Stomach (tissue), 9 donors: Measurements from ENCODE around the gene PCNT. TPM values are rescaled to one million over a fixed set of nuclear protein-coding genes. Genes with fewer than 3 reads are reported as not detected.

Experiments used
- DNase-seq, 2 donors: peaks; one replicate each; pipeline versions ENCODE4 v3.0.0 to v3.0.0-alpha.2; 2013 to 2019
- H3K27ac ChIP-seq, 5 donors: fragments of 200-600 bp in 4 of 5; sonication (generic) in 4 of 5; one replicate each; pipeline ENCODE4 v1.5.1; 2013 to 2019; ENCODE audit warnings: mild to moderate bottlenecking in 1 of 5, moderate library complexity in 1 of 5
- H3K27me3 ChIP-seq, 3 donors: fragments of 200-600 bp; sonication (generic); one replicate each; pipeline ENCODE4 v1.5.1; 2017 to 2019; ENCODE audit warnings: mixed run types in 1 of 3
- H3K36me3 ChIP-seq, 4 donors: fragments of 200-600 bp; sonication (generic); 1 replicate in 3 of 4; 2 replicates in 1 of 4; pipeline ENCODE4 v1.5.1; 2016 to 2019
- H3K4me1 ChIP-seq, 4 donors: fragments of 200-600 bp; sonication (generic); one replicate each; pipeline ENCODE4 v1.5.1; 2016 to 2019
- H3K4me3 ChIP-seq, 4 donors: fragments of 200-600 bp; sonication (generic) in 3 of 4; one replicate each; pipeline ENCODE4 v1.5.1; 2016 to 2019; ENCODE audit warnings: mild to moderate bottlenecking in 1 of 4
- H3K9me3 ChIP-seq, 4 donors: fragments of 200-600 bp; sonication (generic); one replicate each; pipeline ENCODE4 v1.5.1; 2016 to 2019
- EP300 ChIP-seq: sonication (generic); formaldehyde crosslinking; IDR thresholded peaks from one replicate; pipeline ENCODE4 v1.6.1; 2017; ENCODE audit warnings: antibody characterized with exemption
- POLR2A ChIP-seq, 4 donors: fragments of 450-650 bp; IDR thresholded peaks; one replicate each; pipeline ENCODE4 v1.6.1; 2016; ENCODE audit warnings: antibody characterized with exemption in 4 of 4, control low read depth in 2 of 4, mild to moderate bottlenecking in 1 of 4, moderate library complexity in 1 of 4
- POLR2AphosphoS5 ChIP-seq, 3 donors: sonication (generic); formaldehyde crosslinking; IDR thresholded peaks; one replicate each; pipeline ENCODE4 v1.6.1; 2016; ENCODE audit warnings: antibody characterized with exemption in 3 of 3
- WGBS, 5 donors: extraction: QIAGEN DNeasy Blood & Tissue Kit in 3 of 5; methylation state at CpG; one replicate each; pipeline versions ENCODE4 v1.1.5 to v1.1.7; 2013 to 2018; 5-methylcytosine and 5-hydroxymethylcytosine counted together
- intact Hi-C: fragments of 100-400 bp; cut with DNase I; formaldehyde crosslinking; loops from one replicate; pipeline ENCODE4 v1.15.1; 2023; ENCODE audit warnings: low total_unique reads
- polyA plus RNA-seq, 3 donors: library from polyadenylated mRNA; stranded (reverse); fragments of 200-250 nt; gene quantifications; one replicate each; pipeline ENCODE4 v1.2.3, GENCODE V29; 2013
- total RNA-seq, 5 donors: library from RNA; depleted of rRNA; stranded (reverse); fragments of >200 nt; gene quantifications; one replicate each; pipeline versions ENCODE4 v1.1.0 to v1.2.3, GENCODE V29; 2014 to 2016
- TF ChIP-seq, protein P1 (sequence below), 7 experiments: fragments of 450-650 bp in 4 of 7; fragments of 200-600 bp in 3 of 7; sonication (generic) in 3 of 7; IDR thresholded peaks; one replicate each; pipeline ENCODE4 v1.5.1; 2016 to 2019; ENCODE audit warnings: antibody characterized with exemption in 7 of 7, control low read depth in 2 of 7, mild to moderate bottlenecking in 1 of 7
- donor health status: healthy with polysubstance abuse.
- donor health status: Bipolar disorder and iron deficiency.
- donor health status: healthy.

Gene PCNT
- total and polyA plus RNA-seq, 8 donors = 4.7 to 133 (median 38.4) TPM

GRCh38 chr21:46482846-46483231 is 158.9 kb downstream of the PCNT start:
- WGBS, 5 donors = 85 to 93% (median 91%) methylated on average over 2 of the region's 2 CpGs
- DNase-seq = no peak
- no peaks in the 10 kb centered on the region for H3K9me3 ChIP-seq
- peaks cover 0 to 19% (median 9%) of the 10 kb centered on the region in 4 donors for H3K4me1 ChIP-seq
- no peaks in the 10 kb centered on the region for H3K27me3 ChIP-seq
- no peak overlapping the region for H3K27ac ChIP-seq
- TF ChIP-seq EP300 = no peak
- TF ChIP-seq POLR2A (IDR thresholded peaks at IDR 0.05) = no peak
- TF ChIP-seq, protein P1, sequence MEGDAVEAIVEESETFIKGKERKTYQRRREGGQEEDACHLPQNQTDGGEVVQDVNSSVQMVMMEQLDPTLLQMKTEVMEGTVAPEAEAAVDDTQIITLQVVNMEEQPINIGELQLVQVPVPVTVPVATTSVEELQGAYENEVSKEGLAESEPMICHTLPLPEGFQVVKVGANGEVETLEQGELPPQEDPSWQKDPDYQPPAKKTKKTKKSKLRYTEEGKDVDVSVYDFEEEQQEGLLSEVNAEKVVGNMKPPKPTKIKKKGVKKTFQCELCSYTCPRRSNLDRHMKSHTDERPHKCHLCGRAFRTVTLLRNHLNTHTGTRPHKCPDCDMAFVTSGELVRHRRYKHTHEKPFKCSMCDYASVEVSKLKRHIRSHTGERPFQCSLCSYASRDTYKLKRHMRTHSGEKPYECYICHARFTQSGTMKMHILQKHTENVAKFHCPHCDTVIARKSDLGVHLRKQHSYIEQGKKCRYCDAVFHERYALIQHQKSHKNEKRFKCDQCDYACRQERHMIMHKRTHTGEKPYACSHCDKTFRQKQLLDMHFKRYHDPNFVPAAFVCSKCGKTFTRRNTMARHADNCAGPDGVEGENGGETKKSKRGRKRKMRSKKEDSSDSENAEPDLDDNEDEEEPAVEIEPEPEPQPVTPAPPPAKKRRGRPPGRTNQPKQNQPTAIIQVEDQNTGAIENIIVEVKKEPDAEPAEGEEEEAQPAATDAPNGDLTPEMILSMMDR (IDR thresholded peaks at IDR 0.05) = no peak
- TF ChIP-seq POLR2AphosphoS5 (IDR thresholded peaks at IDR 0.05) = no peak
- peaks cover 0 to 40% (median 28%) of the 10 kb centered on the region in 4 donors for H3K36me3 ChIP-seq
- intact Hi-C loops = no loop called here
- no peak overlapping the region for H3K4me3 ChIP-seq

GRCh38 chr21:46483300-46484295 is 159.6 kb downstream of the PCNT start:
- peaks cover 0 to 42% (median 28%) of the 10 kb centered on the region in 4 donors for H3K36me3 ChIP-seq
- H3K4me3 ChIP-seq = no peak overlapping the region
- TF ChIP-seq EP300 (no peak), POLR2AphosphoS5 (IDR thresholded peaks at IDR 0.05) (no peak)
- TF ChIP-seq, protein P1 (IDR thresholded peaks at IDR 0.05) = no peak
- intact Hi-C loops = no loop called here
- 75 to 84% (median 81%) methylated on average over 6 of the region's 6 CpGs for WGBS, 5 donors
- no peaks in the 10 kb centered on the region for H3K9me3 ChIP-seq
- H3K27ac ChIP-seq = no peak overlapping the region
- H3K27me3 ChIP-seq = no peaks in the 10 kb centered on the region
- H3K4me1 ChIP-seq = peaks cover 0 to 19% (median 8%) of the 10 kb centered on the region in 4 donors
- DNase-seq = no peak

- Histone ChIP-seq H3K27ac (no peak overlapping the region), H3K9me3 (no peaks in the 10 kb centered on the region), H3K27me3 (no peaks in the 10 kb centered on the region), H3K4me3 (no peak overlapping the region), H3K4me1 (peaks cover 0 to 19% (median 6%) of the 10 kb centered on the region in 4 donors), H3K36me3 (peaks cover 0 to 52% (median 38%) of the 10 kb centered on the region in 4 donors)
- 55 to 71% (median 64%) methylated on average over 4 of the region's 4 CpGs for WGBS, 5 donors
- DNase-seq = no peak
- intact Hi-C loops = no loop called here
- no peak for TF ChIP-seq POLR2A (IDR thresholded peaks at IDR 0.05)
- TF ChIP-seq, protein P1 (IDR thresholded peaks at IDR 0.05) = no peak
Observed at GRCh38 chr21:46486481-46487126, 162.6 kb downstream of the PCNT start.

- 88 to 96% (median 90%) methylated on average over 5 to 6 of the region's 6 CpGs for WGBS, 5 donors
Observed at GRCh38 chr21:46489162-46489663, 165.3 kb downstream of the PCNT start.

More at GRCh38 chr21:46489162-46489663, 165.3 kb downstream of the PCNT start:
- H3K4me3 ChIP-seq = no peak overlapping the region
- H3K27ac ChIP-seq = no peak overlapping the region
- H3K9me3 ChIP-seq = no peaks in the 10 kb centered on the region
- no peak for TF ChIP-seq POLR2AphosphoS5 (IDR thresholded peaks at IDR 0.05)
- TF ChIP-seq POLR2A (IDR thresholded peaks at IDR 0.05) = no peak
- no peak for TF ChIP-seq EP300
- TF ChIP-seq, protein P1 (IDR thresholded peaks at IDR 0.05) = no peak
- DNase-seq = no peak
- H3K4me1 ChIP-seq = peaks cover 0 to 6% (median 0%) of the 10 kb centered on the region in 4 donors
- no peaks in the 10 kb centered on the region for H3K27me3 ChIP-seq
- H3K36me3 ChIP-seq = peaks cover 4 to 70% (median 60%) of the 10 kb centered on the region in 4 donors
- intact Hi-C loops = no loop called here
